Left ventricle myocardium superior (tissue), 1 donor: ENCODE results near the gene THRB. TPM values are rescaled to one million over a fixed set of nuclear protein-coding genes. Genes with fewer than 3 reads are reported as not detected.

Experiments used
- ATAC-seq: fragments of 200-7000 bp; cut with Tn5 transposase; one replicate; pipeline ENCODE4 v1.9.1; 2020; ENCODE audit warnings: mild to moderate bottlenecking, moderate library complexity
- DNase-seq: peaks from one replicate; pipeline ENCODE4 v3.0.0-alpha.2; 2020
- intact Hi-C: fragments of 100-400 bp; cut with micrococcal nuclease; formaldehyde crosslinking; loops from one replicate; pipeline ENCODE4 v1.11.0; 2022
- total RNA-seq: library from RNA; stranded (reverse); fragmentation: NEBNext Ultra II Directional; extraction: Animal tissue kit (Norgen Biotek cat#: 25700); gene quantifications from one replicate; pipeline ENCODE4 v1.2.1, GENCODE V29; 2021
- donor health status: DM: no; HTN: yes; CAD: no; lungs with severe emphysema.

Gene THRB
- total RNA-seq, 1 donor from 2014 or later: 23.1 TPM

GRCh38 chr3:24191801-24192403 lies 302.7 kb downstream of the THRB start:
- ATAC-seq (no peak), DNase-seq (no peak)
- intact Hi-C loops: no loop called here

- no peak for ATAC-seq
- intact Hi-C loops: no loop called here
- DNase-seq: no peak
Observed at GRCh38 chr3:24190256-24190655, 304.4 kb downstream of the THRB start.

- intact Hi-C loops: no loop called here
- peak; percentile 71 for ATAC-seq
- no peak for DNase-seq
Observed at GRCh38 chr3:24185738-24186384, 308.8 kb downstream of the THRB start.

- peak; percentile 28 for ATAC-seq
- intact Hi-C loops: no loop called here
- DNase-seq: no peak
Observed at GRCh38 chr3:24184528-24185176, 310.0 kb downstream of the THRB start.

- intact Hi-C loops: no loop called here
- ATAC-seq: no peak
- DNase-seq: no peak
Observed at GRCh38 chr3:24182756-24183155, 311.9 kb downstream of the THRB start.

- intact Hi-C loops: no loop called here
- ATAC-seq (no peak), DNase-seq (no peak)
Observed at GRCh38 chr3:24181256-24181655, 313.4 kb downstream of the THRB start.

GRCh38 chr3:24180616-24181015 lies 314.0 kb downstream of the THRB start:
- ATAC-seq (no peak), DNase-seq (no peak)
- intact Hi-C loops: no loop called here

- no peak for ATAC-seq
- intact Hi-C loops: no loop called here
- DNase-seq: no peak
Observed at GRCh38 chr3:24177201-24177600, 317.4 kb downstream of the THRB start.

GRCh38 chr3:24174614-24175013 lies 320.0 kb downstream of the THRB start:
- DNase-seq (no peak), ATAC-seq (no peak)
- intact Hi-C loops: no loop called here

GRCh38 chr3:24168977-24169376 lies 325.7 kb downstream of the THRB start:
- DNase-seq (no peak), ATAC-seq (no peak)
- intact Hi-C loops: no loop called here

GRCh38 chr3:24167429-24167828 lies 327.2 kb downstream of the THRB start:
- DNase-seq (no peak), ATAC-seq (no peak)
- intact Hi-C loops: no loop called here

- ATAC-seq: no peak
- no peak for DNase-seq
- intact Hi-C loops: no loop called here
Observed at GRCh38 chr3:24166515-24166914, 328.1 kb downstream of the THRB start.

- intact Hi-C loops: no loop called here
- ATAC-seq (no peak), DNase-seq (no peak)
Observed at GRCh38 chr3:24165603-24165982, 329.1 kb downstream of the THRB start.

GRCh38 chr3:24164967-24165602 lies 329.6 kb downstream of the THRB start:
- intact Hi-C loops: no loop called here
- no peak for ATAC-seq
- DNase-seq: no peak

GRCh38 chr3:24162929-24163328 lies 331.7 kb downstream of the THRB start:
- ATAC-seq: no peak
- intact Hi-C loops: no loop called here
- no peak for DNase-seq

- intact Hi-C loops: no loop called here
- ATAC-seq: no peak
- DNase-seq: no peak
Observed at GRCh38 chr3:24161841-24162240, 332.8 kb downstream of the THRB start.

- no peak for DNase-seq
- intact Hi-C loops: no loop called here
Observed at GRCh38 chr3:24160424-24161095, 334.1 kb downstream of the THRB start.

GRCh38 chr3:24158761-24159454 lies 335.7 kb downstream of the THRB start:
- ATAC-seq: no peak
- intact Hi-C loops: no loop called here
- no peak for DNase-seq

More at GRCh38 chr3:24160424-24161095, 334.1 kb downstream of the THRB start:
- no peak for ATAC-seq

GRCh38 chr3:24157106-24157505 lies 337.5 kb downstream of the THRB start:
- intact Hi-C loops: no loop called here
- no peak for DNase-seq
- no peak for ATAC-seq
